ENCODE results near the gene GHITM.

- TF ChIP-seq, protein P1, sequence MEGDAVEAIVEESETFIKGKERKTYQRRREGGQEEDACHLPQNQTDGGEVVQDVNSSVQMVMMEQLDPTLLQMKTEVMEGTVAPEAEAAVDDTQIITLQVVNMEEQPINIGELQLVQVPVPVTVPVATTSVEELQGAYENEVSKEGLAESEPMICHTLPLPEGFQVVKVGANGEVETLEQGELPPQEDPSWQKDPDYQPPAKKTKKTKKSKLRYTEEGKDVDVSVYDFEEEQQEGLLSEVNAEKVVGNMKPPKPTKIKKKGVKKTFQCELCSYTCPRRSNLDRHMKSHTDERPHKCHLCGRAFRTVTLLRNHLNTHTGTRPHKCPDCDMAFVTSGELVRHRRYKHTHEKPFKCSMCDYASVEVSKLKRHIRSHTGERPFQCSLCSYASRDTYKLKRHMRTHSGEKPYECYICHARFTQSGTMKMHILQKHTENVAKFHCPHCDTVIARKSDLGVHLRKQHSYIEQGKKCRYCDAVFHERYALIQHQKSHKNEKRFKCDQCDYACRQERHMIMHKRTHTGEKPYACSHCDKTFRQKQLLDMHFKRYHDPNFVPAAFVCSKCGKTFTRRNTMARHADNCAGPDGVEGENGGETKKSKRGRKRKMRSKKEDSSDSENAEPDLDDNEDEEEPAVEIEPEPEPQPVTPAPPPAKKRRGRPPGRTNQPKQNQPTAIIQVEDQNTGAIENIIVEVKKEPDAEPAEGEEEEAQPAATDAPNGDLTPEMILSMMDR (IDR thresholded peaks at IDR 0.05), result no peak
- no peak for TF ChIP-seq POLR2A (IDR thresholded peaks at IDR 0.05)
These were observed 56.8 kb downstream of the GHITM start for GRCh38 chr10:84196083-84196482.
